Epidermal melanocyte (primary cell): ENCODE data around the gene PALD1.
A peak's percentile ranks its signal among the peaks of the same experiment; 100 is the strongest.

Experiments used
- DNase-seq: peaks from one replicate; pipeline ENCODE4 v3.0.0; 2011; ENCODE audit warnings: low spot score; ENCODE audit not compliant: insufficient read length

The PALD1 gene

DNA sequence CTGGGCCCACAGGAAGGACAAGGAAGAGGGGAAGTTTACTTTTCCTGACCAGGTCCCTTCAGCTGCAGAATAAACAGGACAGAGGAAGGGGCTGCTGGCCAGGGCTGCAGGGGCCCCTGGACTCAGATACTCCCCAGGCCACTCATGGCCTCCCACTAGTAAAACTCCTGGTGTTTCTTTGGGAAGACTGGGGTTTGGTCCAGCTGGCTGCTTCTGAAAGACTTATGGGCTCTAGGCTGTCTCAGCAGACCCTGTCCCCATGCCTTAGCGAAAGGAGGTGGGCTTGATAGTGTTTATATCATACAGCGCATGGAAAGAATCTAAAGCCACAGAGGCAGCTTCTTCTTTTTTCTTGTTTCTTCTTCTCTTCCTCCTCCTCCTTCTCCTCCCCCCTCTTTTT, 56.4 kb downstream of the PALD1 start:
- no peak for DNase-seq

DNA sequence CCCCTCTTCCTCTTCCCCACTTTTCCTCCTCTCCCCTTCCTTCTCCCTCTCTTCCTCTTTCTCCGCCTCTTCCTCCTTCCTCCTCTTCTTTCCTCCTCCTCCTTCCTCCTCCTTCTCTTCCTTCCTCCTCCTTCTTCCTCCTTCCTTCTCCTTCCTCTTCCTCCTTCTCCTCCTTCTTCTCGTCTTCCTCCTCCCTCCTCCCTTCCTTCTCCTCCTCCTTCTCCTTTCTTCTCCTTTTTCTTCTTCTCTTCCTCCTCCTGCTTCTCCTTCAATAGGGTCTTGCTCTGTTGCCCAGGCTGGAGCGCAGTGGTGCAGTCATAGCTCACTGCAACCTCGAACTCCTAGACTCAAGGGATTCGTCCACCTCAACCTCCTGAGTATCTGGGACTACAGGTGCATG, 56.9 kb downstream of the PALD1 start:
- DNase-seq, result no peak

DNA sequence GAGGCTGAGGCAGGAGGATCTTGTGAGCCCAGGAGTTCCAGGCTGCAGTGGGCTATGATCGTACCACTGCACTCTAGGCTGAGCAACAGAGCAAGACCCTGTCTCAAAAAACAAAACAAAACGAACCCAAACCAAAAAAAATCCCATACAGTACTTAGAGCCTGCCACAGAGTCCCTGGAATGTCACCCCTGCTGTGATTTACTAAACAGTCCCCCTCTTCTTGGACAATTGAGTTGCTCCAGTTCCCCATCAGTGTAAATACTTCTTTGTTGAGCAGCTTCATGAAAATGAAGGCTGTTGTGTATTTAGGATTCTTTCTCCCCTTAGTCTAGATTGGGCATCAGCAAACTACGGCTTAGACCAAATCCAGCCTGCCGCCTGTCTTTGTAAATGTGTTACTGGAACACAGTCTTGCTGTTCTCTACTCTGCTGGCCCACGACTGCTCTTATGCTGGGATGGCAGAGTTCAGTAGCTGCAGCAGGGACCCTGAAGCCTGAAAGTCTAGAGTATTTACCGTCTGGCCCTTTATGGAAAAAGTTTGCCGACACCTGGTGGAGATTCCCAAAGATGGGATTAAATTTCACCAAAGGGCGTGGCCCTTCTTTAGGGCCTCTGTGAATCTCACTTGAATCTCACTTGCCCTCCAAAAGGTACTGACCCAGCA, 57.8 kb downstream of the PALD1 start:
- no peak for DNase-seq

DNA sequence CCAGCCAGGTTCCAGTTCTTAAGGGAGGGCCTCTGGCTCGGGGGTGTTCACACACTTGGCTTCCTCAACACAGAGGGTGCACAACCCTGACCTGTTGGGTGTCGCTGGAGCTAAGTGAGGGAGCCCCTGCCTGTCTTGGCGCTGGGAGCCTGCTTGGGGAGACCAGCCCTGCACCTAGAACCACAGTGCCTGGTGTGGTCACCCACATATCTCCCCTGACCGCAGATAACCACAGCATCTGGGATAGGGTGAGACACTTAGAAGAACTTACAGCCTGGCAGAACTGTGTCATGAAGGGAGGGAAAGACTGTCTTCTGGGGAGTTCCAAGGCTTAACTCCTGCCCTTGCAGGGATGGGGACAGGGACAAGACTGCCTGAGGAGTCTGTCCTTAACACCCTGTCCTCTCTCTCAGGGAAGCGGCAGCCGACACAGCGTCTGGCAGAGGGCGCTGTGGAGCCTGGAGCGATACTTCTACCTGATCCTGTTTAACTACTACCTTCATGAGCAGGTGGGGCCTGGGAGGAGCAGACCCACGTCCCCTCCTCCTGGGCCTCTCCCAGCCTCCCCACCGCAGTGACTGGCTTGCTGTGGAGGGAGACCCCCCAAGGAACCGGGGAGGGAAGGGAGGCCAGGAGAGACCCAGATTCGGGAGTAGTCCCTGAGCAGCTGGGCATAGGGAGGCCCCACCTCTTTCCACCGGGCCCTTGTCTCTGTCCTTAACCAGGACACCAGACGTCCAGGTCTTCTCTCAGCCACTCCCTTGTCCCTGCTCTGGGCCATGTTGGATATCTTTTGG, 59.0 kb downstream of the PALD1 start:
- no peak for DNase-seq

DNA sequence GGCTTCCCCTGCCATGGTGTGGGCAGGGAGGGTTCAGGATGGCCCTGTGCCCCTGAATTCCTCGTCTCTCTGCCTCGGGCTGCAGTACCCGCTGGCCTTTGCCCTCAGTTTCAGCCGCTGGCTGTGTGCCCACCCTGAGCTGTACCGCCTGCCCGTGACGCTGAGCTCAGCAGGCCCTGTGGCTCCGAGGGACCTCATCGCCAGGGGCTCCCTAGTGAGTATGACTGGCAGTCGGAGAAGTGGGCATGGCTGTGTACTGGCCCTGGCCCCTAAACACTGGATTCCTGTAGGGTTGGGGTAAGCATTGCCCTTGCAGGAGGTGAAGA, 59.6 kb downstream of the PALD1 start:
- no peak for DNase-seq

DNA sequence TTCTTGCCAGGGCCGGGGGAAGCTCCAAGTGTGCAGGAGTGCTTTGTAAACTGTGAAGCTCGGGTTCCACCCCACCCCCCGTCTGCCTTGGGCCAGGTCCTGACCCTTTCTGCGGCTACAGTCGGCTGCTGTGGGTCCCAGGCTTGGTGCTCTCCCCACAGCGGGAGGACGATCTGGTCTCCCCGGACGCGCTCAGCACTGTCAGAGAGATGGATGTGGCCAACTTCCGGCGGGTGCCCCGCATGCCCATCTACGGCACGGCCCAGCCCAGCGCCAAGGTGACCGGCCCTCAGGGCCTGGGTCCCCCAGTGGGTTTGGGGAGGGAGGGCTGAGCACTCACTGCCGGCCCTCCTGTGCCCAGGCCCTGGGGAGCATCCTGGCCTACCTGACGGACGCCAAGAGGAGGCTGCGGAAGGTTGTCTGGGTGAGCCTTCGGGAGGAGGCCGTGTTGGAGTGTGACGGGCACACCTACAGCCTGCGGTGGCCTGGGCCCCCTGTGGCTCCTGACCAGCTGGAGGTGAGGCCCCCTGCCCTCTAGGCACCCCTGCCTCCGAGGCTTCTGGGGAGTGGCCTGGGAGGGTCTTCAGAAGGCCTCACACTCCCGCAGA, 60.3 kb downstream of the PALD1 start:
- DNase-seq, result no peak

DNA sequence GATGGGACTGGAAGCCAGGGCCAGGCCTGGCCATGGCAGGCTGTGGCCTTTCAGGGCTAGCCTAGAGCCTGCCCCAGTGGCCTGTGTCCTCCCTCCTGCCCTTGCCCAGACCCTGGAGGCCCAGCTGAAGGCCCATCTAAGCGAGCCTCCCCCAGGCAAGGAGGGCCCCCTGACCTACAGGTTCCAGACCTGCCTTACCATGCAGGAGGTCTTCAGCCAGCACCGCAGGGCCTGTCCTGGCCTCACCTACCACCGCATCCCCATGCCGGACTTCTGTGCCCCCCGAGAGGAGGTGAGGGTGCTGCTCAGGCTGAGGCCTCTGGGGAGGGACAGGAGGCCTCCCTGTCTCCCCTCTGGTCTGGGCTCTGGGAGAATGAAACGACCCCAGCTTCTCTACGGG, 60.9 kb downstream of the PALD1 start:
- no peak for DNase-seq

DNA sequence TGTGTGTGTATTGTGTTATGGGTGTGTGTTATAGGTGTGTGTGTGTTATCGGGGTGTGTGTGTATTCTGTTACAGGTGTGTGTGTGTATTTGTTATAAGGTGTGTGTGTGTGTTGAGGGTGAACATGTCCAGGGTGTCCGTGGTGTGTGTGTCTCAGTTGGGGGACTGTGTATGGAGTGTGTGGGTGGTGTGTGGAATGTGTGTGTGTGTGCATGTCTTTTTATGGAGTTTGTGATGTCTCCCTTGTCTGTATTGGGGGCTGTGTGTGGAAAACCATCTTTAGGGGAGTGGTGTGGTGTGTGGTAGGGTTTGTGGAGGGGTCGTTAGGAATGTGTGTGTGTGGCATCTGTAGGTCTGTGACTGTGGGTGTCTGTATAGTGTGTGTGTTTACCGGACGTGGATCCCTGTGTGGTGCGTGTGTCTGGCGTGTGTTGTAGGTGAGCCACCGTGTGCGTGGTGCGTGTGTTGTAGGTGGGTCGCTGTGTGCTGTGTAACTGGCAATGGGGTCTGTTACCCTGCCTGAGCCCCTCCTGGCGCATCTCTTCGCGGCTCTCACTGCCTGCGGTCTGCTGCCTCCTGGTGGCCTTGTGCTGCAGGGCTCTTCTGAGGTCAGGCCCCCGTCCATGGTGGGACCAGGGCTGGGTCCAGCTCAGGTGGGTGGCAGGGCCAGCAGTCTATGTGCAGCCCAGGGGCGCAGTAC, 61.7 kb downstream of the PALD1 start:
- no peak for DNase-seq

DNA sequence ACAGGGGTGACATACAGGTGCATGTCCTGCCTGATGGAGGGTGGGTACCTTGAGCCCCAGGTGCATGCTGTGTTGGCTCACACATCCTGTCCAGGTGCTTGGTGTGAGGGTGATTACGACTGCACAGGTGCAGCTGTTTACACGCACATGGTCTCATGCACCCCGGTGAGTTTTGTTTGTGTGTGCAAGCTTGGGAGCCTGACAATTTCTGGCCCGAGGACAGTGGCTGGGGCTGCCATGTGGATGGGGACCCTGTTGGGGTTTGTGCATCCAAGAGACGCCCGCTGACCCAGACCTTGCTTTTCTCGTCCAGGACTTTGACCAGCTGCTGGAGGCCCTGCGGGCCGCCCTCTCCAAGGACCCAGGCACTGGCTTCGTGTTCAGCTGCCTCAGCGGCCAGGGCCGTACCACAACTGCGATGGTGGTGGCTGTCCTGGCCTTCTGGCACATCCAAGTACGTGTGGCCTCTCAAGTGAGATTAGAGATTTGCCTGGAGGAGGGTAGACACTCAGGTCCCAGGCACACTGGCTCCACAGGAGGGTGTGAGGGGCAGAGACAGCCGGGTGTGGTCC, 62.3 kb downstream of the PALD1 start:
- DNase-seq, result no peak

DNA sequence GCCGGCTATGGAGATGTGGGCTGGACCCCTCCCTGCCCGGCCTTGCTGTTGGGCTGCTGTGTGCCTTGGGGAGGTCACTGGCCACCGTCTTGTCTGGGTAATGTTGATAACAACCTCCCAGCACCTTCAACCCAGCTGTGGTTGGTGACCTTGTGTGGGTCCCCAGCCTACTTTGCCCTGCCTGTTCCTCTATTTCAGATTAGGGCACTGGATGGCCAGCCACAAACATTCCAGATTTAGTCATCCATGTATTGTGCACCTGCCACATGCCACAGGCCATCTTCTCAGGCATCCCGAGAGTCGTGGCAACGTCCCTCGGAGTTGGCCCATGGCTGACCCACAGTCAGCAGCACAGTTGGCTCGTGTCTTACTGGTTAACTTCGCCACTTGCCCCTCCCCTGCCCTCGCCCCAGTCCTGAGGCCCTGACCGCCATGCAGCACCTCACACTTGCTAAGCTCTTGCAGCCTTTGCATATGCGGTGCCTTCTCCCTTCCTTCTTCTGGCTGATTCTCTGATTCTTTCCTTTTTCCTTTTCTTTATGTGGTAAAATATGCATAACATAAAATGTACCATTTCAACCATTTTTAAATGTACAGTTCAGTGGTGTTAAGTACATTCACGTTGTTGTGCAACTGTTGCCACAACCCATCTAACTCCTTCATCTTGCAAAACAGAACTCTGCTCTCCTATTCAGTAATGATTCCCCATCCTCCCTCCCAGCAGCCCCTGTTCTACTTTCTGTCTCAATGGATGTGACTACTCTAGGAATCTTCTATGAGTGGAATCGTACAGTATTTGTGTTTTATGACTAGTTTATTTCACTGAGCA, 63.4 kb downstream of the PALD1 start:
- no peak for DNase-seq

DNA sequence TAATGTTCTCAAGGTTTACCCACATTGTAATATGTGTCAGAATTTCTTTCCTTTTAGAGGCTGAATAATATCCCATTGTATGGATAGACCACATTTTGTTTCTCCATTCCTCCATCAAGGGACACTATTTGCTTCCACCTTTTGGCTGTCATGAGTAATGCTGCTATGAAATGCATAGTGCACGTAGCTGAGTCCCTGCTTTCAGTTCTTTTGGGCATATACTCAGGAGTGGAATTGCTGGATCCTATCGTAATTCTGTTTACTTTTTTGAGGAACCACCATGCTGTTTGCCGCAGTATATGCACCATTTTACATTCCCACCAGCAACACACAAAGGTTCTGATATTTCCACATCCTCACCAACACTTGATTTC, 64.0 kb downstream of the PALD1 start:
- DNase-seq, result no peak

DNA sequence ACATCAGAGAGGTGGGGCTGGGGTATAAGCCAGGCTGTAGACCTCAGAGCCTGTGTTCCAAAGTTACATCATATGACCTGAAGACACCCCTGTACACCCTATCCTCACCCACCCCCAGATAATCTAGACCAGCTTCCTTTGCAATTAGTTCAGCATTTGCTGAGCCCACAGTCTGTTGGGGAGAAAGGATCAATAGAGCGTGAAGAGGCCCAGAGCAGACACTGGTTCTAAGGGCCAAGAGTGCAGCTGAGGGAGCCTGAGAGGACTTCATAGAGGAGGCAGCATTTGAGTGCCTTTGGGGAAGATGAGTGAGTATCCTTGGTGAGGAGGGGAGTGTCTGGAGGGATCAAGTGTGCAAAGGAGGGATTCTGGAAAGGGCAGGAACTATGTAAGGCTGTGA, 65.3 kb downstream of the PALD1 start:
- no peak for DNase-seq

DNA sequence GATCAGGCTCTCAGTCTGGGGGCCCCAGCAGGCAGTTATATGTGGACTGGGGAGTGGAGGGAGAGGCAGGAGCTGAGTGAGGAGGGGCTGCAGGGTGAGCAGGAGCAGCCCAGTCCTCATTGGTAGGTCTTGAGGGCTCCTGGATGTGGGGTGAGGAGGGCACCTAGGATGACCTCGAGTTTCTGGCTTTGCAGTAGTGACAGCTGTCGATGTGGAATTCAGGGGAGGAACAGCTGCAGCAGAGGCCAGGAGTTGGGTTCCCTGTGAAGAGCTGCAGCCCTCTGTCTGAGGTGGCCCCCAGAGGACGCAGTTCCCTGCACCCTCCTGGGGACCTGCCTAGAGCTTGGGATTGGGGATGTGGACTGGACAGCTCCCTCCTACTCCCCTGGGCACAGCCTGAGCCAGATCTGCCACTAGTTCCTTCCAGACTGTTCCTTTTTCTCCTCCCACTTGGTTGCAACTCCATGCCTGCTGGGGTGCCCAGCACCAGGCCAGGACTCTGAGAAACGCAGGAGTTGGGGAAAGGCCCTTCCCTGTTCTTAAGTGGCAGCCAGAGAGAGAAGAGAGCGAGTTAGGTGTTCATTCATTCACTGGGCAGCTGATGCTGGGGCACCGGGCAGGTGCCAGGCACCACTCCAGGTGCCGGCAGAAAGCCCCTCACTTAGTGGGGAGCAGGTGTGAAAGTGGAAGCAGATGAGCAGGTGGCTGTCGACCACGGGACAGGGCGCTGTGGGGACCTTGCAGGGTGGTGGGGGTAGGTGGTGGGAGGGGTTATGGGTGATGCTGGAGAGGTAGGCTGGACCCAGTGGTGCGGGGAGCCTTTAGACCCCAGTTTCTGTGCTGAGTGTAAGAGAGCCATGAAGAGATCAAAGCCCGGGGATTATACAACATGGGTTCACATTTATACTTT, 66.1 kb downstream of the PALD1 start:
- DNase-seq, result no peak

DNA sequence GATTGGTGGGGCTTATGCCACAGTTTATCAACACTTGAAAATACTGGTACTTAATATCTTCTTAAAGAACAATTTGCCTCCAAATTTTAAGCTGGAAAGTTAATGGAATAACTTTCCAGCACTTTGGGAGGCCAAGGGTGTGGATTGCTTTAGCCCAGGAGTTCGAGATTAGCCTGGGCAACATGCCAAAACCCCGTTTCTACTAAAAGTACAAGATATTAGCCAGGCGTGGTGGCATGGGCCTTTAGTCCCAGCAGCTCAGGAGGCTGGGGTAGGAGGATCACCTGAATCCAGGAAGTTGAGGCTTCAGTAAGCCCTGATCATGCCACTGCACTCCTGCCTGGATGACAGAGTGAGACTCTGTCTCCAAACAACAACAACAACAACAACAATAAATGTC, 68.0 kb downstream of the PALD1 start:
- no peak for DNase-seq

DNA sequence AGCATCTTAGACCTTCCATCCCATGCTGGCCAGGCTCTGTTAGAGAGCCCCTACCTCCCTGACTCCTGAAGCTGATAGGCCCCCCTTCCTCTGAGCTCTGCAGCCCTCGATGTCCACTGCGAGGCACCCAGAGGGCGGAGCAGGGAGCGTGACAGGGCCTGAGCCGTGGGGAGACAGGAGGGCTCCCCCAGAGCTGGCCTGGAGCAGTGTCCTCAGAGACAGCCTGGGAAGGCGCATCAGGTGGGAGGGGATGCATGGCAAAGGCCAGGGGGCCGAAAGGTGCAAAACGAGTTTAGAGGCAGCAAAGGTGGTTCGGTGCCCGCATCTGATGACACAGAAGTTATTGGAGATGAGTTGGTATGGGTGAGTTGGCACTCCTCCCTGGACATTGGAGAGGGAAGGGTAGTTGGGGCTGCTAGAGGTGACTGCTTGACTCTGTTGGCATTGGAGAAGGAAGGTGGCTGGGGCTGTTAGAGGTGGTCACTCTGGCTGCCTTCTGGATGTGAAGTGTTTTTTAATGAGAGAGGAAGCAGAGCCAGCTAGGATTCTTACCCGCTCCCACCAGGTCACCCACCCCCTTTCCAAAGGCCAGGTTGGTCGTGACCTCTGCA, 70.9 kb downstream of the PALD1 start:
- DNase-seq, result no peak

DNA sequence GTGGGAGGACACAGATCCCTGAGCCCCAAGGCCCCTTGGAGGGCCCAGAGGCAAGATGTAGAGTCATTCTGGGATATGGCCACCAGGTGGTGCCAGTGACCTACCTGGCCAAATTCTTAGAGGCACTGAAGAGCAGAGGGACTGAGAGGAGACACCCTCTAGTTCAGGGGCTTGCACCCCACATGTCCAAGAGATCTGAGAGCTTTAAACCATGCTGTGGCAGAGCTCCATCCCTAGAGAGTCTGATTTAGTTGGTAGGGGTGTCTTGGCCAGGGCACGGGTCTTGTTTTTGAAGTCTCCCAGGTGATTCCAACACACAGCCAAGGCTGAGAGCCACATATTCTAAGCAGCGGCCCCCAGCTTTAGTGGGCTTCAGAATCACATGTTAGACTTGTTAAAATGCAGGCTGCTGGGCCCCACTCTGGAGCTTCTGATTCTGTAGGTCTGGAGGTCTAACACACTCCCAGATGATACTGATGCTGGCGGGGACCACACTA, 71.4 kb downstream of the PALD1 start:
- DNase-seq, result peak; percentile 81

DNA sequence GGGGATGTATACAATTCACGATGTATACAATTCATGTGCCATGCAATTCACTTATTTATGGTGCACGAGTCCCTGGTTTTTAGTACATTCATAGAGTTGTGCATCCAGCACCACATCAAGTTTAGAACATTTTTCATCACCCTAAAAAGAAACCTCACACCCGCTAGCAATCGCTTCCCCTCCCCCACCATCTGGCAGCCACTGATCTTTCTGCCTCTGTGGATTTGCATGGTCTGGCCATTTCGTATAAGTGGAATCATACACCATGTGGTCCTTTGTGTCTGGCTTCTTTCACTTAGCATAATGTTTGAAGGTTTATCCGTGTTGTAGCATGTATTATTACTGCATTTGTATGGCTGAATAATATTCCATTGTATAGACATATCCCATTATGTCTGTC, 71.9 kb downstream of the PALD1 start:
- DNase-seq, result no peak

DNA sequence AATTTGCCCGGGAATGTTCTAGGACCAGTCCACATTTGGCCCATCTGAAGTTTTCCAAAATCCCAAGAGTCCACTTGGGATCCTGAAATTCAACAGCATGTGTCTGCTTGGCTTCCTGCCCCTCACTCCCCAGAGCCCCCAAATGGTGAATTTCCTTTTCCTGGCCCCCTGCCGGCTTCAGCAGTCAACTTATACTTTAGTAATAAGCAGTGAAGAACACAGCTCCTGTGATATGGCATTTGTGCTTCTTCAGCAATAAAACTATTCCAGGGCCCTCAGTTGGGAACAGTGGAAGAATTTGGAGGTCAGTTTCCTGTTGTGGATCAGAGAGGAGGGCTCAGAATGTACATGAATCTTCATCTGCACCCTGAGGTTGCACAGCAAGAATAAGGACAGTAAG, 72.9 kb downstream of the PALD1 start:
- DNase-seq, result no peak

DNA sequence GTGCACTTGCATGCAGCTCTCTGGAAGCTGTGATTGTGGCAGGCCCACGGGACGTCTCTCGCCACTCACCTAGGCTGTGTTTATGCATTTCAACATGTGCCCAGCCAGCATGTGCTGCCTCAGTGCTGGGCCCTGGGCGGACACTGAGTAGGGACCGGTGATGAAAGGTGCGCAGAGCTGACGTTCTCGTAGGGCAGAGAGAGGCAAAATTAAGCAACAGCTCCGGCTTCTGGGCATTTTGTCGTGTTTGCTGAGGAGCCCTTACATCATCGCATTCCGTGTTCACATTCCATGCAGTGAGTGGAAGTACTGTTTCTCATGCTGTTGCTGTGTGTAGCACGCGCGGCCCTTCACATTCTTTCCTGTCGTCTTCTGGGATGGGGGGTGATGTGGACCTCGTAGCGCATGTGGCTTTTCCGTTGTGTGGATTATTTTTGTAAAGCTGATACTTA, 73.4 kb downstream of the PALD1 start:
- peak; percentile 84 for DNase-seq
